NCI-H748 (cell line): ENCODE results near the gene TMPRSS2.

ENCODE experiments used
- DNase-seq: peaks from one replicate; lab custom pipeline; 2025; ENCODE audit not compliant: unreplicated experiment; lab: John Stamatoyannopoulos, UW

Gene TMPRSS2

DNA sequence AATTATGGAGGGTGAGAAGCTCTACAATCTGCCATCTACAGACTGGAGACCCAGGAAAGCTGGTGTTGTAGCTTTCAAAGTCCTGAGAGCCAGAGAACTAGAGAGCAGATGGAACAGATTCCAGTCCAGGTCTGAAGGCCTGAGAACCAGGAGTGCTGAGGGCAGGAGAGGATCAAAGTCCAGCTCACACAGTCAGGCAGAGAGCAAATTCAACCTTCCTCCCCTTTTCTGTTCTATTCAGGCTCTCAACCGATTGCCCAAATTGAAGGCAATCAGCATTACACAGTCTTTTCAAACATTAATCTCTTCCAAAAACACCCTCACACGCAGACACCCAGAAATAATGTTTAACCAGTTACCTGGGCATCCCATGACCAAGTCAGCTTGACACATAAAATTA lies 2.5 kb upstream of the TMPRSS2 start:
- DNase-seq = no peak

- no peak for DNase-seq
Measured at GRCh38 chr21:41509733-41510132, 1.8 kb upstream of the TMPRSS2 start.

- DNase-seq = no peak
Measured at GRCh38 chr21:41509145-41509496, 1.2 kb upstream of the TMPRSS2 start.

DNA sequence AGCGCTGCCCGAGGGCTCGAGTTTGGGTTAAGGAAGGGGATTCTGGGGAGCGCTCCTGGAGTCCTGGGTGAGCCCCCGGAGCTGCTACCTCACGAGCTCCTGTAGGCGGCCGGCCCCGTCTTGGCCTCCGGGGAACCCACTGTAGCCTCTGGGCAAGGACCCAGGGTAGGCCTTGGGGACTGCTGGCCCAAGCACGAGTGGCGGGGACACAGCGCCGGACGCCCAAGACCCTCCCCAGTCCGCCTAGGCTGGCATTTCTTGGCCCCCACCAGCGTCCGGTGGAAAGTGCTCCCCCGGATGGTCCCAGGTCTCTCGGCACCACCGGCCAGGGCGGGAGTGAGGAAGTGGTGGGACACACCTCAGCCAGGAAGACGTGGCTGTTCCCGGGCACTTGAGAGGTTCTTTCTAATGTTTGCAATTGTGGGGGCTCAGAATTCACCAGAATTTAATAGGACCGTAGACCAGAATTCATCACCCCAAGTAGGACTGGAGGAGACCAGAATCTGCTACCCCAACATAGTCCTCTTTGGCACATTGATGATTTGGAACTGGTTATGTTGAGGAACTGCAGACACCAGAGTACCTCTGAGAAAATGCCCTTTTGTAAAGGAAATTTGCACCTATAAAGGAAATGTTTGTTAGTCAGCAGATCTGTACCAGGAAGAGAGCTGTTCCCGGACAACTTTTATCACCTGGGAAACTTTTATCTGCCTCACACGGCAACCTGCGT lies 622 bp upstream of the TMPRSS2 start:
- DNase-seq = no peak

- peak; percentile 23 for DNase-seq
Measured at GRCh38 chr21:41506611-41507520, 1.1 kb downstream of the TMPRSS2 start.

- DNase-seq = no peak
Measured at GRCh38 chr21:41506005-41506594, 1.9 kb downstream of the TMPRSS2 start.

- DNase-seq = no peak
Measured at GRCh38 chr21:41504030-41504429, 3.9 kb downstream of the TMPRSS2 start.

- DNase-seq = no peak
Measured at GRCh38 chr21:41503331-41503730, 4.6 kb downstream of the TMPRSS2 start.

DNA sequence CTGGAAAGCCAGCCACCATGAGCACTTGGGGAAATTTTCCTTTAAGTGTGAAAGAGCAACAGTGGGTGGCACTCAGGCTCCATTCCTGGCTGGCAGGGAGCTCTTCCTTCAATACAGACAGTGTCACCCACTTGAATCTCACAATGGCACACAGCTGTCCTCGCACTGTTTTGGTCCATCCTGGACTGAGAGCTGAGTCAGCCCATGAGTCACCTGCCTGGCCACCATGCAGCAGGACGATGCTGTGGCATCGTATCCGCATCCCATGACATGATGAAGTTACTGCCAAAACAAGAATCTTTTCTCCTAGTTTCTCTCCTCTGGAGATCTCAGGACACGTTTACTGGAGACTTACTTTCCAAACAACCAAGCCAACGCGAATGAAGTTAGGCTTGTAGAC lies 6.0 kb downstream of the TMPRSS2 start:
- no peak for DNase-seq

- no peak for DNase-seq
Measured at GRCh38 chr21:41500931-41501381, 7.0 kb downstream of the TMPRSS2 start.

- no peak for DNase-seq
Measured at GRCh38 chr21:41500363-41500762, 7.6 kb downstream of the TMPRSS2 start.

DNA sequence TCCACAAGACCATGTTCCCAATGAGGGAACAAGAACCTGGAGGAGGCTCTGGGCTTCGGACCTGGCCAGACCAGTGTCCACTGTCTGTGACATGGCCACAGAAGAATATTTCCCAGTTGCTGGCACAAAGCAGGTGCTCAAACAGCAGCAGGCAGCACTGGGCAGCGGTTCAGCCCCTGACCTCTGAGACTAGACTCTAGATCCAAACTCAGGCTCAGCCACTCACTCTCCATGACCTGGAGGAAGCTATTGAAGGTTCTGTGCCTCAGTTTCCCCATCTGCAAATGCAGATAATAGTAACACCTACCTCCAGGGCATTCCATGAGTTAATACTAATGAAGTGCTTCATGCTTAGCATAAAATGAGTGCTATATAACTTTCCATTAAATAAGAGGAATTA lies 8.0 kb downstream of the TMPRSS2 start:
- DNase-seq = no peak

DNA sequence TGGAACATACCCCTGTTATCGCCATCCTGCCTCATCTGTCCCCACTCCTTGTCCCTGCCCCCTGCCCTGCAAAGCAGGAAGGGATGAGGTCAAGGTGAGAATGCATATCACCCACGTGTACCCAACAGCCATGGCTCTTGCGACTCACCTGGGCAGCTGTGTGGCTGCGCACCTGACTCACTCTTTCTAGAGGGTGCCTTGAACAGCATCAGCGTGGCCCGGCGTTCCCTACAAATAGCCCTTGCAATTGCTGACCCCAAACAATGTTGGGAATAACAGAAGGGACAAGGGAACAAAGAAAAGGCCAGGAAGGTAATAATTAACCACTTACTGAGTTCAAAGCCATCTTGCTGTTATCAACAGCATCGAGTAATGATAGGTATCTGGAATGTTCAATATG lies 10.2 kb downstream of the TMPRSS2 start:
- DNase-seq = no peak

DNA sequence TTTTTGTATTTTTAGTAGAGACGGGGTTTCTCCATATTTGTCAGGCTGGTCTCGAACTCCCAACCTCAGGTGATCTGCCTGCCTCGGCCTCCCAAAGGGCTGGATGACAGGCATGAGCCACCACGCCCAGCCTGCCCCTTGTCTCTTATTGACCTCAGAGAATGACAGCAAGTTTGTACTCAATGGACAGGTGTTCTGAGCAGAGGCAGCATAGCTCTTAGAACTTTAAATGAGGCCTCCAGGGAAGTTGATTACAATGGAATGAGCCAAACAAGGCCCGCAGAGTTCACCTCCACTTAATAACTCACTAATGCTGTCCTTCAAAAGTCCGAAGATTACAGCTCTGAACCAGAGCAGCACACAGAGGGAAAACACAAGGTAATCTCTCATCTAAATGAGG lies 10.9 kb downstream of the TMPRSS2 start:
- no peak for DNase-seq

DNA sequence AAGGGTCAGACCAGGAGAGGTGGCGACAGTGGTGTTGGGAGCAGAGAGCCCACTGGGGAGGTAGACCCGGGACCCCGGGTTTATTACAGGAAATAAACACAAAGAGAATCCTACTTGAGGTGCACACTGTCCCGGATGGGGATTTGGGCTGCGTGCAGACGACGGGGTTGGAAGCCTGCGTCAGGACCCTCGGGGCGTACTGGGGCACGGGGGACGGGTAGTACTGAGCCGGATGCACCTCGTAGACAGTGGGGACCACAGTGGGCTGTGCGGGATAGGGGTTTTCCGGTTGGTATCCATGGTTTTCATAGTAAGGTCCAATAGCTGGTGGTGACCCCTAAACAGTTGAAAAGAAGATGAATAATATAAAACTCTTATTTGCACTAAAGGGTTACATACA lies 13.7 kb downstream of the TMPRSS2 start:
- DNase-seq = no peak

DNA sequence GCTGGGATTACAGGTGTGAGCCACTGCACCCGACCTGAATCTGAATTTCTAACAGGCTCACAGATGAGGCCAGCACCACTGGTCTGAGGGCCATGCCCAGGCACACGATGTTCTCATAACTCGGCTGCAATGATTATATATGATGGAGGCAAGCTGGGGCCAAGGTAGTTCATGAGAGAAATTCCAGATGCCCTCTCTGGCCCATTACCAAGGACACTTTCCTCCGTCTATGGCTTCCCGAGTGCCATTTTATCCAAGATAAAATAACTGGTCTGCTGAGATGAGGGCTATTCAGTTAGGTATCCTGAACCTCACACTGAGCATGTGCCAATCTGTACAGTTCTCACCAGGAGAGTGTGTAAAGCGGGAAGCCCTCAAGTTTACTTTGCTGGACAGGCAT lies 16.5 kb downstream of the TMPRSS2 start:
- DNase-seq = no peak

DNA sequence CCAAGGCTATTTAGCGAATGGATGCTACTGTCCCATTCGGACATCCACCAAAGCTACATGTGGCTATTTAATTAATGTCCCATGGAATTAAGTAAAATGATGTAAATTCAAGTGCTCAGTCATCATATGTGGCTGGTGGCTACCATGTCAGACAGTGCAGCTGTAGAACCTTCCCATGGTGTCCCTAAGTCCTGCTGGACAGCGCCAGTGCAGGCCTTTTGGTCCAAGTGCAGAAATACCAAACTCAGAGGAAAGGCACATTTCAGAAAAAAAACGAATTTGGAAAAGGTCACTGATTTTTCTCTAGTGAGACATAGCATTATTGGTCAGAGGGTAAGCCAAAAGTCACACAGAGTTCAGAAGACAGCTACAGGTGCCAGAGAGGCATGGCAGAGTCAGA lies 17.6 kb downstream of the TMPRSS2 start:
- no peak for DNase-seq

- DNase-seq = no peak
Measured at GRCh38 chr21:41489329-41489728, 18.6 kb downstream of the TMPRSS2 start.

GRCh38 chr21:41488080-41488479 lies 19.9 kb downstream of the TMPRSS2 start:
- DNase-seq = no peak

GRCh38 chr21:41487082-41487481 lies 20.9 kb downstream of the TMPRSS2 start:
- DNase-seq = no peak

- no peak for DNase-seq
Measured at GRCh38 chr21:41483973-41484372, 24.0 kb downstream of the TMPRSS2 start.

GRCh38 chr21:41483415-41483814 lies 24.5 kb downstream of the TMPRSS2 start:
- DNase-seq = no peak
